H1 (cell line): Measurements from ENCODE around the gene LARP1. TPM values are rescaled to one million over a fixed set of nuclear protein-coding genes. Genes with fewer than 3 reads are reported as not detected.

ENCODE experiments used
- KDM1A ChIP-seq: fragments of 200-600, 300-600 bp; sonication (generic); IDR thresholded peaks from 2 replicates; pipeline ENCODE4 v1.7.1; 2016; ENCODE audit warnings: mild to moderate bottlenecking, low read length, borderline replicate concordance
- polyA plus RNA-seq, 7 experiments: library from polyadenylated mRNA; depleted of rRNA in 3 of 7; stranded (reverse) in 5 of 7; unstranded in 2 of 7; fragments of >200 nt in 5 of 7; fragments of 200-250 nt in 2 of 7; gene quantifications; 1 replicate in 5 of 7; 2 replicates in 1 of 7; 4 replicates in 1 of 7; pipeline versions ENCODE4 v1.2.1 to v1.2.3, GENCODE V29; 2011 to 2013; ENCODE audit warnings: missing spikeins in 2 of 7, mixed read lengths in 2 of 7
- total RNA-seq: library from RNA; stranded (reverse); fragmentation: NEBNext Ultra II Directional; extraction: Animal tissue kit (Norgen Biotek cat#: 25700); gene quantifications from 2 replicates; pipeline ENCODE4 v1.2.1, GENCODE V29; 2021

The LARP1 gene
- total and polyA plus RNA-seq, 2 of the 8 experiments (the other 6 are each of a cell fraction or from before 2014, with no cell fraction given) = 106 to 422 TPM

DNA sequence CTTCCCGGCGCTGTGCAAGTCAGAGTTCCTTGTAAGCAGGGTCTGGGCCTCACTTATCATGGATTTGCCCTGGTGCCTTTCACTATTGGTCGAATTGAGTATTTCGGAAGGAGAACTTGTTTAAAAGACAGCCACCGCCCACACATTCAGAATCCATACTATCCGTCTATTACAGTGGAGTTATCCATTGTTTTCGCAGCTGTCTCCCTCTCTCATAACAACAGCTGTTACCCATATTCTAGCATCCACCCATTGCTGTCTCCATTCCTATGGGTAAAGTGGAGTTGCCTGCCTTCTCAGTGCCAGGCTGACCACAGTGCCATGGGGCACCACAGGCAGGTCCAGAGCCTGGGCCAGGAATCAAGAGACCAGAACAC is 75.0 kb downstream of the LARP1 start (continued):
- TF ChIP-seq KDM1A = no peak
